Heart right ventricle (tissue), 16 donors: ENCODE measurements around the gene KNCN. TPM values are rescaled to one million over a fixed set of nuclear protein-coding genes. Genes with fewer than 3 reads are reported as not detected.

Experiments used
- ATAC-seq, 8 donors: fragments of 200-7000 bp; cut with Tn5 transposase; one replicate each; pipeline ENCODE4 v1.9.1; 2020; ENCODE audit warnings: mild to moderate bottlenecking in 8 of 8, moderate library complexity in 8 of 8, moderate number of reproducible peaks in 1 of 8
- DNase-seq, 2 donors: peaks; one replicate each; pipeline ENCODE4 v3.0.0-alpha.2; 2020
- H3K27ac ChIP-seq, 10 donors: fragments of 200-600 bp; sonication (generic) in 2 of 10; one replicate each; pipeline versions ENCODE4 v1.5.0 to v1.8.0; 2020 to 2022; ENCODE audit warnings: mild to moderate bottlenecking in 3 of 10
- H3K27me3 ChIP-seq, 7 donors: fragments of 200-600 bp; one replicate each; pipeline ENCODE4 v1.8.0; 2021 to 2022; ENCODE audit warnings: mild to moderate bottlenecking in 2 of 7
- H3K36me3 ChIP-seq, 9 donors: fragments of 200-600 bp; sonication (generic) in 1 of 9; one replicate each; pipeline versions ENCODE4 v1.5.0 to v1.8.0; 2020 to 2022; ENCODE audit warnings: mild to moderate bottlenecking in 2 of 9
- H3K4me1 ChIP-seq, 9 donors: fragments of 200-600 bp; sonication (generic) in 1 of 9; one replicate each; pipeline versions ENCODE4 v1.5.0 to v1.8.0; 2020 to 2022; ENCODE audit warnings: mild to moderate bottlenecking in 4 of 9
- H3K4me3 ChIP-seq, 10 donors: fragments of 200-600 bp; sonication (generic) in 2 of 10; one replicate each; pipeline versions ENCODE4 v1.5.0 to v1.8.0; 2020 to 2022; ENCODE audit warnings: mild to moderate bottlenecking in 7 of 10, moderate library complexity in 2 of 10
- H3K9me3 ChIP-seq, 11 donors: fragments of 200-600 bp in 10 of 11; sonication (generic) in 2 of 11; one replicate each; pipeline versions ENCODE4 v1.5.0 to v1.8.0; 2013 to 2022; ENCODE audit warnings: mild to moderate bottlenecking in 2 of 11, control low read depth in 1 of 11, moderate library complexity in 1 of 11
- CTCF ChIP-seq, 9 donors: fragments of 200-600 bp; sonication (generic) in 2 of 9; IDR thresholded peaks; one replicate each; pipeline versions ENCODE4 v1.5.0 to v1.8.0; 2021 to 2022; ENCODE audit warnings: antibody characterized with exemption in 9 of 9, mild to moderate bottlenecking in 5 of 9, moderate library complexity in 1 of 9
- WGBS, 2 donors: extraction: QIAGEN DNeasy Blood & Tissue Kit; methylation state at CpG; one replicate each; pipeline ENCODE4 v1.1.7; 2013; ENCODE audit warnings: inconsistent platforms in 1 of 2; 5-methylcytosine and 5-hydroxymethylcytosine counted together
- intact Hi-C, 10 donors: fragments of 100-400 bp; cut with DNase I; formaldehyde crosslinking; loops; one replicate each; pipeline versions ENCODE4 v1.11.1 to v1.14.2; 2022
- polyA plus RNA-seq, 2 donors: library from polyadenylated mRNA; stranded (reverse); fragments of 200-250 nt; gene quantifications; one replicate each; pipeline ENCODE4 v1.2.3, GENCODE V29; 2013
- total RNA-seq, 10 donors: library from RNA; stranded (reverse); fragmentation: NEBNext Ultra II Directional in 3 of 10; extraction: Animal tissue kit (Norgen Biotek cat#: 25700) in 3 of 10; gene quantifications; one replicate each; pipeline versions ENCODE4 v1.2.1 to v1.2.4, GENCODE V29; 2021 to 2023
- donor health status: Arrhythmogenic right ventricular cardiomyopathy.
- donor health status: ischemic (EF 13 %, LVEDD 7.1; RV severe dilation, severe dysfunction).
- donor health status: healthy with polysubstance abuse.
- donor health status: DM: no; HTN: yes; CAD: no.
- donor health status: DM: no; HTN: no; CAD: no.
- donor health status: ischemic (EF 25% LVEDD 6.9; RV normal size, moderate dysfunction).
- donor health status: ischemic (EF 25% LVEDD 5.7; RV mildly dilated, moderate dysfunction).
- donor health status: healthy.
- donor health status: DM: yes; HTN: yes; CAD: no.
- donor health status: Ischemic cardiomyopathy.
- donor health status: ischemic (EF 35%, LVEDD 5.7; RV mildly dilated, moderate dysfunction).
- donor health status: nonischemic (EF 11% LVEDD 7.7; RV severe dilation, severe dysfunction).
- donor health status: DM: yes; HTN: yes; CAD: no.
- donor health status: PGD.
- donor health status: ischemic (EF 29% LVEDD 5.4; RV normal size, mild dysfunction).
- donor health status: nonischemic (EF 23%, LVEDD 6.1; RV moderate dilation, normal function).

KNCN gene
- total and polyA plus RNA-seq, 12 donors: not detected

- WGBS, 2 donors: 64 to 83% methylated on average over 8 of the region's 8 CpGs
- intact Hi-C loops: no loop called here
- no peak for TF ChIP-seq CTCF (IDR thresholded peaks at IDR 0.05)
Observed at GRCh38 chr1:46510998-46511365, 40.5 kb downstream of the KNCN start.

DNA sequence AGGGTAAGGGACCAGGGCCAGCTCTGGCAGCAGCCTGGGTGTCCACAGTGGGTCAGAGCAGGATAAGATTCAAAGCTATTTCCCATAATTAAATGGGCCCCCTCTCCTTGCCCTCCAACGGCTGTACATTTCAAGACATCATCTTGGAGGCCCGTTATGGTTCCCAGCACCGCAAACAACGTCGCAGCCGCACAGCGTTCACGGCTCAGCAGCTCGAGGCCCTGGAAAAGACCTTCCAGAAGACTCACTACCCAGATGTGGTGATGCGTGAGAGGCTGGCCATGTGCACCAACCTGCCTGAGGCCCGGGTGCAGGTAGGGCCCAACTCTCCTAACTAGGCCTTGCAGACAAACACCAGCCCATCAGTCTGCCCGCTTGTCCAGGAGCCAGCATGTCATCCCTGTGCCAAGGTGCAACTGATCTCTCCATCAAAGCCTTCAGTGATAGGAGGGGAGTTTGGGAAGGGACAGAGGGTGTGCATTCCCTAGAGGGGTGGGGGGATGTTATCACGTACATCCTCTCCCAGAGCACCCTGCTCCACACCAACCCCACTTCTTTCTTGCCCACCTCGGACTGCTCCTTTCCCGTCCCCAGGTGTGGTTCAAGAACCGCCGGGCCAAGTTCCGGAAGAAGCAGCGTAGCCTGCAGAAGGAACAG lies 41.0 kb downstream of the KNCN start:
- no peak for TF ChIP-seq CTCF (IDR thresholded peaks at IDR 0.05)
- no peaks in the 10 kb centered on the region for H3K4me1 ChIP-seq
- no peak for ATAC-seq
- no peaks in the 10 kb centered on the region for H3K9me3 ChIP-seq
- DNase-seq: no peak
- no peaks in the 10 kb centered on the region for H3K36me3 ChIP-seq
- H3K27ac ChIP-seq: no peak overlapping the region
- intact Hi-C loops: no loop called here
- H3K4me3 ChIP-seq: no peak overlapping the region
- 88 to 91% methylated on average over 19 of the region's 19 CpGs for WGBS, 2 donors
- H3K27me3 ChIP-seq: peaks cover 0 to 54% (median 33%) of the 10 kb centered on the region in 7 donors

More at GRCh38 chr1:46510998-46511365, 40.5 kb downstream of the KNCN start:
- no peak overlapping the region for H3K4me3 ChIP-seq
- DNase-seq: no peak
- H3K4me1 ChIP-seq: no peaks in the 10 kb centered on the region
- no peaks in the 10 kb centered on the region for H3K9me3 ChIP-seq
- H3K27me3 ChIP-seq: peaks cover 0 to 58% (median 33%) of the 10 kb centered on the region in 7 donors
- H3K27ac ChIP-seq: no peak overlapping the region
- no peak for ATAC-seq
- no peaks in the 10 kb centered on the region for H3K36me3 ChIP-seq

DNA sequence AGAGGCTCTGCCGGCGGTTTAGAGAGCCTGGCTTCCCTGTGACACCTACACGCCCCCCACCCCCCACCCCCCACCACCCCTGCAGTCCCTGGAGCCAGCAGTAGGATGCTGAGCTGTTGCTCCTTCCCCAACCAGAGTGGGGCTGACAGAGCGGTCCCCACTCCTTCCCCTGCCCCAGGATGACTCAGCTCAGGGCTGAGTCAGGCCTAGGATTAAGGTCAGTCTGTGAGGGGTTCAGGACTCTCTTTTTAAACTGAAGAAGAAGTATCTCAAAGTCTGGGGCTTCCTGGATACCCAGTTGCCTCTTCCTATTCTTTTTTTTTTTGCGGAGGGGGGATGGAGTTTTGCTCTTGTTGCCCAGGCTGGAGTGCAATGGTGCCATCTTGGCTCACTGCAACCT lies 42.7 kb downstream of the KNCN start:
- 66 to 72% methylated on average over 5 of the region's 5 CpGs for WGBS, 2 donors
- peaks cover 0 to 39% (median 22%) of the 10 kb centered on the region in 7 donors for H3K27me3 ChIP-seq
- no peak for DNase-seq

DNA sequence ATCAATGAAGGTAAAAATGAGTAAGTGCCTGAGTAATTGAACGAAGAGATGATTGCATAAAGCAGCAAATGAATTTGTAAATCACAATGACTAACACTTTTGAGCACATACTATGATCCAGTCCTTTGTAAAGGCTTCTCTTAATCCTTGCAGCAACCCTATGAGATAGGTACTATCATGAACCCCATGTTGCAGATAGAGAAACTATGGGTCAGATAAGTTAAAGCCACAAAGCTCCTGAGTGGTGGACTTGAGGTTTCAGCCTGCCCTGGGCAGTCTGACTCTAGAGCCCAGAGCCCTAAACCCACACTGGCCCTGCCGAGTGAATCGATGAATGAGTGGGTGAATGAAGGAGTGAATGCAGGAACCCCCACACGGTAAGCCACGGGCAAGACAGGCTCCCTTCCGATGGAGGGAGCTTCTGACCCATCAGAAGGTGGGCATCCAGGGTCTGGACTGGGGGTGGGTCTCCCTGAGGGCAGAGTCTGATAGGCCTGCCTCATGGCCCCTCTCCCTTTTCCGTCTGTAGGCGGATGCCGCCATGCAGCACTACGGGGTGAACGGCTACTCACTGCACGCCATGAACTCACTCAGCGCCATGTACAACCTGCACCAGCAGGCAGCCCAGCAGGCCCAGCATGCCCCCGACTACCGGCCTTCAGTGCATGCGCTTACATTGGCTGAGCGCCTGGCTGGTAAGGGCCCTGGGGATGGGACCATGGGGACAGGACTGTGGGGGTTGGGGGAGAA lies 44.8 kb downstream of the KNCN start:
- Histone ChIP-seq H3K27ac (no peak overlapping the region), H3K4me3 (no peak overlapping the region), H3K9me3 (no peaks in the 10 kb centered on the region), H3K4me1 (no peaks in the 10 kb centered on the region), H3K36me3 (no peaks in the 10 kb centered on the region), H3K27me3 (peaks cover 0 to 39% (median 29%) of the 10 kb centered on the region in 7 donors)
- TF ChIP-seq CTCF (IDR thresholded peaks at IDR 0.05): no peak
- 77 to 79% methylated on average over 17 of the region's 17 CpGs for WGBS, 2 donors
- no peak for ATAC-seq
- intact Hi-C loops: no loop called here
- no peak for DNase-seq

More for the DNA sequence above, 42.7 kb downstream of the KNCN start:
- H3K36me3 ChIP-seq: no peaks in the 10 kb centered on the region
- H3K4me1 ChIP-seq: no peaks in the 10 kb centered on the region
- no peak for ATAC-seq
- intact Hi-C loops: no loop called here
- TF ChIP-seq CTCF (IDR thresholded peaks at IDR 0.05): no peak
- H3K27ac ChIP-seq: no peak overlapping the region
- no peaks in the 10 kb centered on the region for H3K9me3 ChIP-seq
- no peak overlapping the region for H3K4me3 ChIP-seq
